Activated CD4-positive, alpha-beta T cell treated with anti-CD3 and anti-CD28 coated beads, Interleukin-2, amount 10 ng/mL, durations not matched to agents 24 days and 14 days (primary cell): ENCODE data around the gene IGSF21. TPM values are rescaled to one million over a fixed set of nuclear protein-coding genes. Genes with fewer than 3 reads are reported as not detected.

ENCODE experiments used
- DNase-seq: peaks from one replicate; pipeline ENCODE4 v3.0.0; 2022
- H3K27ac Mint-ChIP-seq: one replicate; pipeline ENCODE4 v1.8.0; 2022; ENCODE audit warnings: mild to moderate bottlenecking, mixed read lengths
- H3K27me3 Mint-ChIP-seq: one replicate; pipeline ENCODE4 v1.8.0; 2022; ENCODE audit warnings: mixed read lengths
- H3K36me3 Mint-ChIP-seq: one replicate; pipeline ENCODE4 v1.8.0; 2022; ENCODE audit warnings: low read depth, mild to moderate bottlenecking, mixed read lengths
- H3K4me1 Mint-ChIP-seq: one replicate; pipeline ENCODE4 v1.8.0; 2021; ENCODE audit warnings: mixed read lengths
- H3K4me3 Mint-ChIP-seq: one replicate; pipeline ENCODE4 v1.8.0; 2022; ENCODE audit warnings: mild to moderate bottlenecking, moderate library complexity, mixed read lengths
- H3K9me3 Mint-ChIP-seq: one replicate; pipeline ENCODE4 v1.8.0; 2021; ENCODE audit warnings: mixed read lengths
- intact Hi-C: fragments of 100-400 bp; cut with micrococcal nuclease; formaldehyde crosslinking; loops from one replicate; pipeline ENCODE4 v1.15.1; 2023
- total RNA-seq: library from RNA; stranded (reverse); gene quantifications from 2 replicates; pipeline ENCODE4 v1.2.3, GENCODE V29; 2022

IGSF21 gene
- total RNA-seq, 1 donor from 2014 or later = not detected

DNA sequence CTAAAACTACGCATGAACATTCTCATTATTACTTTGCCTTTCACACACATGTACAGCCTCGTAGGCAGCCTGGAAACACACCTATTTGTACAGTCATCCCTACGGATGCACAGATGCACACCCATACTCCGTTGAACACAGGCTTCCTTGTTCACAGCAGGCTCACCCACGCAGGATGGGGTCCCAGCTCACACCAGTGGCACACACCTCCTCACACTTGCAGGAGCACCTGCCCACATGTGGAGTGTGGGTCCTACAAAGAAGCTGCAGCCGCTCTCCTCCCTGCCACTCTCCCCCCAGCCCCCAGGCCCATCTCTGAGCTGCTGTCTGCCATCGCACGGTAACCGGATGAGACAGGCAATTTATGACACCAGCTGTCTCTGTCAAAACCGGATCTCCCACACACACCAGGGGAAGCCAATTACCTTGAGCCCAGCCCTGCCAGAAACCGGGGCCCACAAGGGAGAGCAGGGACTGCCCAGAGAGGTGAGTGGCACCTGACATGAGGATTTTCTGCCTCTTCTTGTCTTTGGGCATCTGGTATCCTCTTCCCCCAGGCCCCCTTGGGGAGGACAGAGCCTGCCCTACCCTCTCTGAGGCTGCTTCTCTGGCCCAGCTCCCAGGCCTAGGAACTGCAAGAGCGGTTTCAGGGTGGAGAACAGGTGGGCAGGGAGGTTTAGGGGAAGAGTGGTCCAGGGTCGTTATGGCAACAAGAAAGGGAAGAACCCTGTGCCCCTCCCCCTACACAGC lies 175.4 kb downstream of the IGSF21 start:
- Mint-ChIP-seq H3K4me3 (no peak overlapping the region), H3K27ac (no peak overlapping the region), H3K4me1 (no peaks in the 10 kb centered on the region), H3K9me3 (no peaks in the 10 kb centered on the region), H3K36me3 (no peaks in the 10 kb centered on the region), H3K27me3 (peaks cover 4% of the 10 kb centered on the region)
- intact Hi-C loops = no loop called here
- no peak for DNase-seq

DNA sequence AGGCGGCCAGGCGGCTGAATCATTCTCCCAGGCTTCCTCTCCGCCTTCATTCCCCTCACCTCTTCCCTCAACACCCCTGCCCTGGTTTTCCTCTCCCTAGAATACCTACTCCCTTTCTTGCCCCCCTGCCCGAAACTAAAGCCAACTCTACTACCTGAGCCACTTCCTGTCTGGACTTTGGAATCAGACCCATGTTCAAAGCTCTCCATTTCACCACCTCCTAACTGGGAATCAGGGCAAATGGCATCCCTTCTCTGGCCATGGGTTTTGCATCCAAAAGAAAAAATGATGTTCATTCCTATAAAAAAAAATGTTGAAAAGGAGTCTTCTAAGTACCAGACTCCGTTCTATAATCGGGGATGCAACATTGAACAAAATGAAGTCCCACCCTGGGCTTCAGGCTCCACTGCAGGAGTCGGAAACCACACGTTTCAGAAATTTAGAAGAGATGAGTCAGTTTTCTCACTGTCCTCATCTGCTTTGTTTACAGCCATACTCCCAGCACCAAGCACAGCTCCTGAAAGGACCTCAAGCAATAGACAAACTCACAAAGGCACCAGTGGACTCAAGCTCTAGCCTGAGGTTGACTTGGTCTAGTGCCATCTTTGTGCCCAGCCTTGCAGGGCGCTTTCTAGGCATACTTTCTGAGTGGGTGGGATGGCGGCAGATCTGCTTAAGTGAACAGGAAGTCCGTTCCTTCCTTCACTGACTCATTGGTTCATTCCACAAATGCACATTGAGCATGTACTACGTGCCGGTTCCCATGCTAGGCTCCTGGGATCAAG lies 176.2 kb downstream of the IGSF21 start:
- no peak for DNase-seq
- Mint-ChIP-seq H3K36me3 (no peaks in the 10 kb centered on the region), H3K27ac (no peak overlapping the region), H3K4me1 (no peaks in the 10 kb centered on the region), H3K27me3 (peaks cover 4% of the 10 kb centered on the region), H3K4me3 (no peak overlapping the region), H3K9me3 (no peaks in the 10 kb centered on the region)
- intact Hi-C loops = no loop called here

DNA sequence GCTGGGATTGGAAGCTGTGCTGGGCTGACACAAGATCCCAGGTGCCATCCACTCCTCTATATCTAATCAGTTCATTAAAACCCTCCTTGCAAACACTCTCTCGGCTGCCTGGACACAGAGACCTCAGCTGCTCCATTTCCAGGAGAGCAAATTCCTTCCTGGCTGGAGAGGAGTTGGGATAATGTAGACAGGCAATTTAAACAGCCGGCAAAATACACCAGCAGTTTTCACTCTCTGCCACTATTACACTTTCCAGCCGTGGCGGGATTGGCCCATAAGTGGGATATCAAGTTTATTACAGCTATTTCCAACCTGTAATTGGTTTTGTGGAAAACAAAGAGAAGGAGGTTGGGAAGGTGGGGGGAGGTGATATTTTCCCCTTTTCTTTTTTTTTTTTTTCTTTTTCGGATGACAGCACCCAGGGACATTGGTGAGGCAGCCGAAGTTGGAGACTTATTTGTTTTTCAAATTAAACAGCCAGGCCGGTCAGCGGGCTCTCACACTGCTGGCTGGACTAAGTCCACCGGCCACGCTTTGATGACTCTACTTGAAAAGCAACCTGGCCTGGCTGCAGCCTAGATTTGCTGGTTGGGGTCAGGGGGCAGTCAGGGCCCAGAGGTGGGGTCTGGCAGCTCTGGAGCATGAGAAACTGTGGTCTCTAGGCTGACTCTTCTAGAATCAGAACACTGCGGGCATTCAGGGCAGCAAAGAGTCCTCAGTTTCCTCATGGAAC lies 177.4 kb downstream of the IGSF21 start:
- Mint-ChIP-seq H3K4me1 (no peaks in the 10 kb centered on the region), H3K4me3 (no peak overlapping the region), H3K9me3 (no peaks in the 10 kb centered on the region), H3K36me3 (no peaks in the 10 kb centered on the region), H3K27ac (no peak overlapping the region), H3K27me3 (peaks cover 4% of the 10 kb centered on the region)
- intact Hi-C loops = no loop called here
- no peak for DNase-seq

DNA sequence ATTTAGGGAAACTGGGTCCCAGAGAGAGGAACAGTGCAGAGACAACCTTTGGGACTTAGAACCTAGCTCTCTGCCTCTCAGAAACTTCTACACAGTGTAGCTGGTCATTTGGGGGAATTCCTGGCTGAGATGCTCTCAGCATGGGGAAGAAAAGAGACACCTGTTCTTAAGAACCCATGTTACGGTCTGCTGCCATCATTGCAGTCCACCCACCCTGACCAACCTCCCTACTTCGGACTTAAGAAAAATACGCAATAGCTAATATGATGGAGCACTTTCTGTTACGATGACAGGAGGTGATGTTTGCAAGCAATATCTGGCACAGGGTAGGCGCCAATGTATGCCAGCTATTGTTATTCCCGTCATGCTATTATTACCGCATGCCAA lies 177.9 kb downstream of the IGSF21 start:
- Mint-ChIP-seq H3K4me3 (no peak overlapping the region), H3K4me1 (no peaks in the 10 kb centered on the region), H3K9me3 (no peaks in the 10 kb centered on the region), H3K36me3 (no peaks in the 10 kb centered on the region), H3K27me3 (peaks cover 4% of the 10 kb centered on the region), H3K27ac (no peak overlapping the region)
- intact Hi-C loops = no loop called here
- DNase-seq = no peak

DNA sequence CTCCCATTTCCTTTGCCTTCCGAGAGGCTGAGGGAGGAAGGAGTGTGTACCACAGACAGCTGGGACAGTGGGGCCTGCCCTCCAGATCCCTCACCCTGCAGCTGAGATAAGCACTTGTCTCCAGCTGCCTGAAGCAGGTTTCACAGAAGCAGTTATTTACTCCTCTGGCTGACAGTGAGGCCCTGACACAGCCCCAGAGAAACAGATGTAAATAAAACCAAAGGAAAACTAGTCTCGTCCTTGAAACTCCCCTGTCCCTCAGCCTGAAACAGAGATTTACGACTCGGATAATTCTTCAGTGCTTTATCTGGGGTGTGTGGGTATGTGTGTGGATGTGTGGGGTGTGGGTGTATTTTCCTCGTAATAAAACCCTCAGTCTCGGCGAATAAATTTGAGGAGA lies 181.1 kb downstream of the IGSF21 start:
- intact Hi-C loops = no loop called here
- no peaks in the 10 kb centered on the region for H3K4me1 Mint-ChIP-seq
- H3K27me3 Mint-ChIP-seq = peaks cover 4% of the 10 kb centered on the region
- no peak for DNase-seq
- H3K36me3 Mint-ChIP-seq = no peaks in the 10 kb centered on the region
- no peak overlapping the region for H3K27ac Mint-ChIP-seq
- H3K4me3 Mint-ChIP-seq = no peak overlapping the region
- no peaks in the 10 kb centered on the region for H3K9me3 Mint-ChIP-seq

DNA sequence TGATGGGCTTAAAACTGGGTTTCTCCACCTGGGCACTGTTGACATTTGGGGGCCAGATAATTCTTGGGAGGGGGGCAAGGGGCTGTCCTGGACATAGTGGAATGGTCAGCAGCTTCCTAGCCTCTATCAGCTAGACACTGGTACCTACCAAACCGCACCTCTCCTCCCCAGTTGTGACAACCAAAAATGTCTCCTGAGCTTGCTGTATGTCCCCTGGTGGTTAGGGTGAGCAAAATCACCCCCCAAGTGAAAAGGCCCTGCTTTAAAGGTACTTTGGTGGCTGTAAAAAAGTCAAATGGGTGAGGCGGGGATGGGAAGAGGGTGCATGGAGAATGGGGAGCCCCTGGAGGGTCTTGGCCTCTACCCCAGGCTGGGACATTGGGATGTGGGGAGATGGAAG lies 182.0 kb downstream of the IGSF21 start:
- Mint-ChIP-seq H3K4me1 (no peaks in the 10 kb centered on the region), H3K27me3 (peaks cover 2% of the 10 kb centered on the region), H3K27ac (no peak overlapping the region), H3K9me3 (no peaks in the 10 kb centered on the region), H3K36me3 (no peaks in the 10 kb centered on the region), H3K4me3 (no peak overlapping the region)
- no peak for DNase-seq
- intact Hi-C loops = no loop called here

DNA sequence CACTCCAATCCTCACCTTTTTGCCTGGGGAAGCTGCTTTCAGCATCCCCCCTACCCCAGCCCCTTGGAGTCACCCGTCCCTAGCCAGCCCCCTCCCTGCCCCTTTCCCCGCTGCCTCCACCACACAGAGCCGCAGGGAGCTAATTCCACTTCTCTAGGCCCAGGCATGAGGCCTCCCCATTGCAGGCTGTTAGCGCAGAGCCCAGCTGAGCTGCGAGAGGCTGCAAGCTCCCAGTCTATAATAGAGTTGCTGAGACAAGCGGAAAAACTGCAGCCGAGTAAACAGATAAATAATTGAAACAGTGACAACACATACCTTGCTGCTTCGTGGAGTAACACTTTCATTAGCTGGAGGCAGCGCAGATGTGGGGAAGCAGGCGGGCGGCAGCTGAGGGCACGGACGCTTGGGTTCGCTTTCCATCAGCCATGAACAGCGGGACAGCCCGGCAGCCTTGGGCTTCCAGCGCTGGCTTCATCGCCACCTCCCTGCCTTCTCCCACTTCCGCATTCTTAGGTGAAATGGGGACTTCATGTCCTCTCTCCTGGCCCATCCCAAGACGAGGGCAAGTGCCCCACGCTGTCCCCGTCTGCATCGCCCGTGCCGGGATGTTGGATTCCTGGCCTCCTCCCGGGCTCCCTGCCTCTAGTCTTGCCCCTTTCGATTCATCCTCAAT lies 183.3 kb downstream of the IGSF21 start:
- intact Hi-C loops = no loop called here
- no peak for DNase-seq
- H3K9me3 Mint-ChIP-seq = no peaks in the 10 kb centered on the region
- H3K4me1 Mint-ChIP-seq = no peaks in the 10 kb centered on the region
- H3K27me3 Mint-ChIP-seq = peaks cover 3% of the 10 kb centered on the region
- H3K36me3 Mint-ChIP-seq = no peaks in the 10 kb centered on the region
- no peak overlapping the region for H3K4me3 Mint-ChIP-seq
- no peak overlapping the region for H3K27ac Mint-ChIP-seq

DNA sequence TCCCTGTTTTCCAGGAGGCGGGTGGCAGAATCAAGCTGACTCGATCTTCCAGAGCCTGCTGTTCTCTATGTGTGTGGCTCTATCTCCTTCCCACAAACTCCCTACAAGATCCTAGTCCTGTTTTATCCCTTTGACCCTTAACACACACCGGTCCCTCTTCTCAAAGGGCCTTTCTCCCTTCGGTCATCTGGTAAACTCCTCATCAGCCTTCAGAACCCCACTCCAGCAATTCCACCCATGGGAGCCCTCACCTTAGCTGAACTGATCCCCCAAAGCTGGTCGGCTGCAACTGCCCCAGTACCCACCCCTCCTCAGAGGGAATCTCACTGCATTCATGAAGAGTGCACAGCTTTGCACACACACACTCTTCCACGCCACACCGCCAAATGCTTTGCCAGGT lies 184.9 kb downstream of the IGSF21 start:
- H3K27ac Mint-ChIP-seq = no peak overlapping the region

DNA sequence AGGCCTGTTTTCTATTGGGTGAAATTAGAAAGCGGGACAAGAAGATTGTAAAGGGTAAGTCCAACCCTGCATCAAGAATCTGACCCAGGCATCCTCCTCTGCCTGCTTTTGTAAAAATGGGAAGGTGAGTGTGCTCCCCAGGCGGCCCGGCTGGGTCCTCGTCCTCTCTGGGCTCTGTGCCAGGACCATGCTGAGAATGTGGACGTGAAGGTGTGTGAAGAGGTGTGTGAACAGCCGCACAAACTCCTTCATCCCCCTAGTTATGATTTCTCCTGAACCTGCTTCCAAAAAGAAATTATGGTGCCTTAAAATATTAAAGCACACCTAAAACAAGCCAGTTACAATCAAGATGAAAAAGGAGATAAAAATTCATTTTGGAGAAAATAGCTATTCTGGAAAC lies 185.7 kb downstream of the IGSF21 start:
- peaks cover 11% of the 10 kb centered on the region for H3K27me3 Mint-ChIP-seq
- no peak overlapping the region for H3K4me3 Mint-ChIP-seq
- no peaks in the 10 kb centered on the region for H3K4me1 Mint-ChIP-seq
- H3K9me3 Mint-ChIP-seq = no peaks in the 10 kb centered on the region
- intact Hi-C loops = no loop called here
- no peak overlapping the region for H3K27ac Mint-ChIP-seq
- no peaks in the 10 kb centered on the region for H3K36me3 Mint-ChIP-seq
- no peak for DNase-seq

More for the DNA sequence above, 184.9 kb downstream of the IGSF21 start:
- no peaks in the 10 kb centered on the region for H3K36me3 Mint-ChIP-seq
- no peak overlapping the region for H3K4me3 Mint-ChIP-seq
- intact Hi-C loops = no loop called here
- H3K4me1 Mint-ChIP-seq = no peaks in the 10 kb centered on the region
- no peak for DNase-seq
- peaks cover 6% of the 10 kb centered on the region for H3K27me3 Mint-ChIP-seq
- no peaks in the 10 kb centered on the region for H3K9me3 Mint-ChIP-seq

DNA sequence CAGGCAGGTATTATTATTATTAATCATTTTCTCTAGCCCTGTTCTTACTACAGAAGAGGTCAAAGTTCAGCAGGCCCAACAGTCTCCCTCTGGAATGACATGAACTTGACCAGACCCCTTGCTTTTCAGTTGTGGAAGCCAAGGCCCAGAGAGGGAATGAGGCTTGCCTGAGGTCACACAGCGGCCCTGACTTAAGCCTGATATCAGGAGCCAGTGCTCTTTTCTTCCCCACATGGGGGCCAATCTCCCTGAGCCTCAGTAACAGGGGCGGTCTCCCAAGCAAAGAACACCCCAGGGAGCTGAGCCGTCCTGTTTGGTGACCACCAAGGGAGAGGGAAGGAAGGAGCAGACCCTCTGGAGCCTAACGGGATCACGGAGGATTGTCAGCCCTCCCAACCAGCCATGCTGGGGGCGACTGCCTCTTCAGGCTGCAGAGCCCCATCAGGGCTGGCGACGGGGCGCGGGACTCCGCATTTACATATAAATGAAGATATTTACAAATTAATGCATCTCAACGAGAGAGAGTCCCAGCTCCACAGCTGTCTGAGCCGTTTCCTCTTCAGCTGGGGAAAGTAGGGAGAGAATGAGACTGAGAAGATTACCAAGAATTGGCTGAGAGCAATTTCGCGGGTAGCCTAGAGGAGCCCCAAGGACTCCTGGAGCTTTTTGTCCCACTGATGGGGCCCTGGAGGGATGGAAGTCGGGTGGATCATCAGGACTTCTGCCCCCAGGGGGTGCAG lies 187.0 kb downstream of the IGSF21 start:
- Mint-ChIP-seq H3K27me3 (peaks cover 16% of the 10 kb centered on the region), H3K4me3 (no peak overlapping the region), H3K4me1 (no peaks in the 10 kb centered on the region), H3K27ac (no peak overlapping the region), H3K9me3 (no peaks in the 10 kb centered on the region), H3K36me3 (no peaks in the 10 kb centered on the region)
- DNase-seq = no peak
- intact Hi-C loops = no loop called here

DNA sequence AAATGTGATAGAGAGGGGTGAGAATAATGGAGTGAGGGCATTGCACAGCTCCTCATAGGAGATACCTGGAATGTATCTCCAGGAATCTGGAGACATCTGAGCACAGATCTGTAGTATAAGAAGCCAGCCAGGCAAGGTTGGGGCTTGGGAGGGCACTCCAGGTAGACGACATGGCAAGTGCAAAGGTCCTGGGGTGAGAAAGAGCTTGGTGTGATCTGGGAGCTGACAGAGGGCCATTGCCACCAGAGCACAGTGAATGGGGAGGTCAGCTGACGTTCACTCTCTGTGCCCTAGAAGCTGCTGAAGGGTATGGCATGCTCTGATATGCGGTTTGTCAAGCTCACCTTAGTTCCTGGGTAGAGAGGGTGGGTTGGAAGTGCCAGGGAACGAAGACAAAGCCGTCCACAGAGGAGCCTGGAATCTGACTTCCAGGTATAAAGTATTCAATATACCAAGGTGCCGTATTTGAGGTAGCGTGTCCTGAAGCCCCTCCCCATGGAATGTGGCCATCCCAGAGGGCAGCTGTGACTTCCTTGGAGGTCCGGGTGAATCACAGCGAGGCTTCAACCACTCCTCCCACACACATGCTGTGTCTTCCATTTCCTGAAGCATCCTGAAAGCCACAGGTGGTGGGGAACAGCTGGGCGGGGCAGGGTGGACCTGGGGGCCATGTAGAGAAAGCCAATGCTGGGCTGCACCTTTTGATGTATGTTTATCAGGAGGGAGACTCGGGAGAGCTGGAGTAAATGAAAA lies 190.5 kb downstream of the IGSF21 start:
- Mint-ChIP-seq H3K36me3 (no peaks in the 10 kb centered on the region), H3K27me3 (peaks cover 17% of the 10 kb centered on the region), H3K9me3 (no peaks in the 10 kb centered on the region), H3K4me3 (no peak overlapping the region), H3K4me1 (no peaks in the 10 kb centered on the region), H3K27ac (no peak overlapping the region)
- intact Hi-C loops = no loop called here
- DNase-seq = no peak

DNA sequence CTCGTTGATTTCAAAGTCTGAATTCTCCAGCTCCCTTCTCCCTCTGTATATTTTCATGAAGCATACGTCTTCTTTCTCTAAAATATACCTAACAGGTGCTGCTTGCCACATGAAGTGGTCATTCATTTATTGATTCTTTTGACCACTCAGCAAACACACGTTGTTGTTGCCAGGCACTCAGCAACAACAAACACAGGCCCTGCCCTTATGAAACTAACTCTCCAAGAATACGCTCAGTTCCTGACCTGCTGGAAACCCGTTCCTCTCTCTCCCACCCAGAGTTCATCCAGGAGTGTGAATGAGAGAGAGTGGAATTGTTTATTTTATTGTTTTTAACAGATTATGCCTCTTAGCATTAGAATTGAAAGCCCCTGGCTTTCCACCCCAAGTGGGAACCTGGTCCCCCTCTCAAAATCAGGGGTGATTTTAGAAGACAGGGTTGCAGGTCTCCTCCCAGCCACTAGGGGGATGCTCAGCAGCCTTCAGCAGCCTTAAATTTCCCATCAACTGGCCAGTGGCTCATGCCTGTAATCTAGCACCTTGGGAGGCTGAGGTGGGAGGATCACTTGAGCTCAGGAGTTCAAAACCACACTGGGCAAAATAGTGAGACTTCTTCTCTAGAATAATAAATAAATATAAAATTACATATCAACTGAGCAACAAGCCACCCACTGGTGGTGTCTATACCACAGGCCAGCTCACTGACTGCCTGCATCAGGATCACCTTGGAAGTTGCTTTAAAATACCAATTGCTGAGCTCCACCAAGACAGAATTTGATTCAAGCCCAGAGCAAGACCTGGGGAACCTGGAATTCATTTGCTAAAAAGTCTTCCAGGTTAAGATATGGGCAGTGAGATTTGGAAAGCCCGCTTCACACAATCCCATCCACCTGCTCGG lies 192.1 kb downstream of the IGSF21 start:
- H3K27ac Mint-ChIP-seq = no peak overlapping the region
- intact Hi-C loops = no loop called here
- H3K9me3 Mint-ChIP-seq = no peaks in the 10 kb centered on the region
- peaks cover 16% of the 10 kb centered on the region for H3K27me3 Mint-ChIP-seq
- no peak overlapping the region for H3K4me3 Mint-ChIP-seq
- H3K36me3 Mint-ChIP-seq = no peaks in the 10 kb centered on the region
- H3K4me1 Mint-ChIP-seq = no peaks in the 10 kb centered on the region
- peak; percentile 64 for DNase-seq
